ENCODE measurements around the gene SRP19. TPM values are rescaled to one million over a fixed set of nuclear protein-coding genes. Genes with fewer than 3 reads are reported as not detected.
"Not testable (repeated sequence)": the region's sequence is repeated elsewhere in the genome, so short reads cannot be mapped to it uniquely, and the experiment has no call there.

Gene SRP19
- total RNA-seq, 1 experiment from 2014 or later, result 187 TPM

DNA sequence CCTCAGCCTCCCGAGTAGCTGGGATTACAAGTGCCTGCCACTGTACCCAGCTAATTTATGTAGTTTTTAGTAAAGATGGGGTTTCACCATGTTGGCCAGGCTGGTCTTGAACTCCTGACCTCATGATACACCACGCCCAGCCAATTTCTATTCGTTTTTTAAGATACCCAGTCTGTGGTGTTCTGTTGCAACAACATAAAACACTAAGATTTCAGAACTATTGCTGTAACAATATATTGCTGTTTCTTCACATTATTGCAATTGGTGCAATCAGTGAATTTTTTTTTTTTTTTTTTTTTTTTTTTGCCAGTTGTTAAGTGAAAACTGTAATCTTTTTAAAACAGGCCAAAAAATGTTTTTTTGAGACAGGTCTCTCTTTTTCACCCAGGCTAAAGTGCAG, 9.9 kb downstream of the SRP19 start:
- DNase-seq (ENCODE audit: low spot score), result no peak

GRCh38 chr5:112876362-112876761, 15.3 kb downstream of the SRP19 start:
- no peak for DNase-seq (ENCODE audit: low spot score)

GRCh38 chr5:112878101-112878500, 17.0 kb downstream of the SRP19 start:
- DNase-seq (ENCODE audit: low spot score), result no peak

DNA sequence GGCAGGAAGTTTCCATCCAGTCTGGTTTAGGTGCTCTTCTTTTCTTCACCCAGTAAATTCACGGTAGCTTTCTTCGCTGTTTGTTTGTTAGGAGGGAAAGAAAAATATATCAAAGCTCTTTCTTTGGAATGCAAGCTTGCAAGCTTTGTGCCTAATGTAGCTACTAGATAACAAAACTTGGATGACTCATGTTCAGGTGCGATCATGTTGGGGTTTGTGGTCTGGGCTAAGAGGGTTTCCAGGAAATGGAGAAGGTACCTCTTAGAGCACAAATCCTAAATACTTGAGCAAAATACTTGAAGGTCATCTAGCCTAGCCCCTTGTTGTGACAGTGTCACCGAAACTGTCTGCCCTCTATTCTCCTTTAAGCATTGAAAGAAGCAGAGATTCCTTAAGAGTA, 17.7 kb downstream of the SRP19 start:
- DNase-seq (ENCODE audit: low spot score), result no peak

DNA sequence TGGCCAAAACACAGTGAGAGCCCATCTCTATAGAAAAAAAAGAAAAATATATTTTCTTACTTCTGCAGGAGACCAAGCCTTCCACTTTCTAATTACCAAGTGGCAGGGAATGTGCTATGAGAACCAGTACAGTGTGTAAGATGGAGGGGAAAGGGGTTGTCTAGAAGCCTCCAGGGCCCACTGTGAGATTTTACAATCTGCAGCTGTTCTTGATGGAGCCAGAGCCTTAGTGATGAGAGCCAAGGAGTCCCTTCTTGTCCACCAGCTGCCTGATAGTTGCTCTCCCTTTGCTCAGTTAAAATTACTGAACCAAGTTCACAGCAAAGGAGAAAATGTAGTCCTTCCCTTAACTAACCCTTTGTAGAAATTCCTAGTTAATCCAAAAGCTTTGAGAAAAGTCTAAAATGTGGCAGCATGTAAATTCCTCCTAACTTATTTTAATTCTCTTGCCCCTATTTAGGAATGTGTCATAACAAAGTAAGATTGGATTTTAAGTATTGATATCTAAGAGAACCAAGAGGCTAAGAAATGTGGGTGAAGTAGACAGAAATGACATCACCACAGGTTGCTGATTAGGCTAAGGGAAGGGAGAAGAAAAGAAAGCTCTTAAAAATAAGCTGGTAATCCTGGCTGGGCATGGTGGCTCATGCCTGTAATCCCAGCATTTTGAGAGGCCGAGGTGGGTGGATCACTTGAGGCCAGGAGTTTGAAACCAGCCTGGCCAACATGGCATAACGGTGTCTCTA, 19.3 kb downstream of the SRP19 start:
- no peak for DNase-seq (ENCODE audit: low spot score)

- DNase-seq (ENCODE audit: low spot score), result no peak
These were observed 22.1 kb downstream of the SRP19 start for GRCh38 chr5:112883192-112883591.

GRCh38 chr5:112885001-112885400, 23.9 kb downstream of the SRP19 start:
- no peak for DNase-seq (ENCODE audit: low spot score)

GRCh38 chr5:112886975-112887374, 25.9 kb downstream of the SRP19 start:
- DNase-seq (ENCODE audit: low spot score), result no peak

- not testable (repeated sequence) for DNase-seq (ENCODE audit: low spot score)
These were observed 31.0 kb downstream of the SRP19 start for GRCh38 chr5:112892066-112892465.

DNA sequence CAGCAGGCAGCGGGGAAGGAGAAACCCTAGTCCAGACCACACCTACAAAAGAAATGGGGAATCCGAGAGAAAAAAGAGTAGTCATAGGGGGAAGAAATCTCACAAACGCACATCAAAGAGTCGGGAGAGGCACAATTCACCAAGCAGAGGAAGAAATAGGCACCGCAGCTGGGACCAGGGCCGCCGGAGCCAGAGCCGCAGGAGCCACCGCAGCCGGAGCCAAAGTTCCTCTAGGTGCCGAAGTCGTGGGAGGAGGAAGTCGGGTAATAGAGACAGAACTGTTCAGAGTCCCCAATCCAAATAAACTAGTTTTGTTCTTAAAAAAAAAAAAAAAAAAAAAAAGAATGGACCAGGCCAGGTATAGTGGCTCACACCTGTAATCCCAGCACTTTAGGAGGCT, 31.7 kb downstream of the SRP19 start:
- no peak for DNase-seq (ENCODE audit: low spot score)

DNA sequence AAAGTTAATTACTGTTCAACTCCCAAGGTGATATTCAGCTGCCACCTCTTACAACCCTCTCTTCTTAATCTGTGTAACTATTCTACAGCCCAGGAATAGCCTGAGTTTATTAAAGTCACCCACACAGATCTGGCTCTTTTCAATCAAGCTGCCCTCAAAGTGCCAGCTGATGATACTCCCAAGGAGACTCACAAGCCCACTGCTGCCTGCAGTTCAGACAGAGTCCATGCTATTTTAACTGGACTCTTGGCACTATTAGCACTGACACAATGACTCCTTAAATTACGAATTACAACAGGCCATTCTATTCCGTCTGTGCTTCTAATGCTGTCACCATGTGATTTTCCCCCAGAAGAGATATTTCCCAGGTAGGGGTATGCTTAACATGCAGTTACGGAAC, 34.6 kb downstream of the SRP19 start:
- DNase-seq (ENCODE audit: low spot score), result no peak

- no peak for DNase-seq (ENCODE audit: low spot score)
These were observed 41.5 kb downstream of the SRP19 start for GRCh38 chr5:112902561-112902960.

- not testable (repeated sequence) for DNase-seq (ENCODE audit: low spot score)
These were observed 43.9 kb downstream of the SRP19 start for GRCh38 chr5:112904996-112905395.

DNA sequence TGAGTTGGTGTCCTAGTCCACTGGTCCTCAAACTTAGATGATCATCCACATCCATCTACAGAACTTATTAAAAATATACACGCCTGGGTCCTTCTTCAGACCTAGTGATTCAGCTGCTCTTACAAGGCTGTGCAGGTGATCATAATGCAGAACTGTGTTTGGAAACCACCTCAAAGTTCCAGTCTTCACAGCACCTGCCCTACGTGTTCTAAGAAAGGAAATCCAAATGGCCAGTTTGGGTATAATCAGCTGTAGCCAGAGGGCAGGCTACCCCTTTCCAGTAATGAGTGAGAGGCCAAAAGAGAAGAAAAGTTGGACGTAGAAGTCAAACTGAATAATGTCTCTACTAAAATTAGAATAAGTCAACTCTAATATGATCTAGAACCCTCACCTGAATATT, 45.5 kb downstream of the SRP19 start:
- DNase-seq (ENCODE audit: low spot score), result no peak

DNA sequence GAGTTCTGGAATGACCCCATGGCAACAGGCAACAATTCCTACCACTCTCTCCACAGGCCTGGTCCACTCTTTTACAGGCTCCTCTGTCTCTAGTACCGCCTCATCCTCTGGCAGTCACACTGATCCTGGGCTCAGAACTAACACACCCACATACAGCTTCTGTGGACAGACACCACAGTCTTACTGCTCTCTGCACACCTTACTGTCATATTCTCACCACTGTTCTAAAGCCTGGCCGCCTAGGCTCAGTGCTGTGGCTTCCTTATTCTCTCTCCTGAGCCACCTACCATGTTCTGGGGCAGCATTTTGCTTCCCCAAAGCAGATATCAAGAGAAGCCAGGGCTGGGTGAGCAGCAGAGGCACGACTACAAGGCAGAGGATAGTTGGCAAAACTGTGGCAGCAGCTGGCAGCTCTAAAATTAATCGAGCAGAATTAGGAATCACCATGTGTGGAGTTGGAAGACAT, 46.1 kb downstream of the SRP19 start:
- no peak for DNase-seq (ENCODE audit: low spot score)

DNA sequence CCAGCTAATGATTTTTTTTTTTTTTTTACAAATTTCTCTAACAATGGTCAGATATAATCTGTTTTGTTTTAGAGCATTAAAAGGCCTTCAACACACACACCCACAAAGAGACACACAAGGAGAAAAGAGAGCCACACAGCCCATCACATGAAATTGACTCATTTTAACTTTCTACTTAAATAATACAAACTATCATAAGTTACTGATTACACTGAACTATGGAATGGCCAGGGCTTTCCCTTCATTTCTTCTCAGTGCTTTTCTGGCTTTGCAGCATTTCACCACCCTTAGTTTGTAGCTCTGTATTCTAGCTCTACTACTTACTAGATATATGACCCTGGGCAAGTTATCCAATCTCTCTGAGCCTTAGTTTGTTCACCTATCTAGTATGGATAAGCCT, 47.8 kb downstream of the SRP19 start:
- DNase-seq (ENCODE audit: low spot score), result no peak

DNA sequence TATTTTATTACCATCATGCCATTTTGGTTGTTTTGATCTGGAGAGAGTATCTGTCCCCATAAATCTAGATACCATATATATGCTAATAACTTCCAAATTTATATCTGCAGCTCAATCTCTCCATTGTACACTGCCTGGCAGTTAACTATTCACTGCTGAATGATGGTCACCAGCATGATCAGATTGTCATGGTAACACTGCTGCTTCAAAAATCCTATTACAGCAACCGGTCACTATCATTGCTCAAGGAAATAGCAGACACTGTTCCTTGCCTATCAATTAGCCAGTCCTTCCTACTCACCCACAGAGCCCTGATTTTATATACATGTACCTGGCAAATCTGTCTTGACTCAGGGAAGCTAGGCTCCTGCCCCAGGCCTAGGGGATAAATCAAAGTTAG, 49.4 kb downstream of the SRP19 start:
- no peak for DNase-seq (ENCODE audit: low spot score)

- DNase-seq (ENCODE audit: low spot score), result no peak
These were observed 53.5 kb downstream of the SRP19 start for GRCh38 chr5:112914584-112914983.

- no peak for DNase-seq (ENCODE audit: low spot score)
These were observed 54.7 kb downstream of the SRP19 start for GRCh38 chr5:112915831-112916230.

DNA sequence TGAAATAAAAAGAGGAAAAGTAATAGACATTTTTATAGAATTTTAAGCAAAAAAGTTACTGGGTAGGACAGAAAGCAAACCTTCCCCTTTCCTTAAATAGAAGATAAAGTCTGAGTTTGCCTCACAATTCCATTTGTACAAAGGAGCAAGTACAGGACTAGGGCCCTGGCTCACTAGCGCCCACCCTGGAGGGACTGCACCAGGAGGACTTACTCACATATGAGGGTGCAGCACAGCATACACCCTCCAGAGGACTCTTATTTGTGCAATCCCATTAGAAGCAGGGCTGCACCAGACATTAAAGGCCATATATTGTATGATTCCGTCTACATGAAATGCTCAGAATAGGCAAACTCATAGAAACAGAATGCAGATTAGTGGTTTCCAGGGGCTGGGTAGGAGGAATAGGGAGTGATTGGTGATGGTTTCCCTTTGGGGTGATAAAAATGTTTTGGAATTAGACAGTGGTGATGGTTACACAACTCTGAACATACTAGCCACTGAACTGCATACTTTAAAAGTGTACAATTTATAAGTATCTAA, 56.4 kb downstream of the SRP19 start:
- DNase-seq (ENCODE audit: low spot score), result no peak

DNA sequence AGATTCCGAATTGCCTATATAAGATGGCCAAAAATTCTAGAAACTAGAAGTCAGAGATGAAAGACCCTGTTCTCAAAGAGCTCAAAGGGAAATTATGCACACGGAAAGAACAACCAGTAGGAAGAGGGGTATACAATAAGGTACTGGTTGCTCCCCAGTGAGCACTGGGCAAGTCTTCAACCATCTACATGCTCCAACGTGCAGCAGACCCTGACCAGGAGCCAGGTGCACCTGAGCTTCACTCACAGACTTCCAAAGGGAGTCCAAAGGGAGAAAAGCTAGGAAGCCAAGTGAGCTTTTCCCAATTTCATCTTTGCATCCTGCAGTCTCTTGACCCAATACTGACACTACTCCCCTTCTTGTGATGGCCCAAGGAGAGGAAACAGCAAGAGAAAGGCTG, 57.0 kb downstream of the SRP19 start:
- no peak for DNase-seq (ENCODE audit: low spot score)

DNA sequence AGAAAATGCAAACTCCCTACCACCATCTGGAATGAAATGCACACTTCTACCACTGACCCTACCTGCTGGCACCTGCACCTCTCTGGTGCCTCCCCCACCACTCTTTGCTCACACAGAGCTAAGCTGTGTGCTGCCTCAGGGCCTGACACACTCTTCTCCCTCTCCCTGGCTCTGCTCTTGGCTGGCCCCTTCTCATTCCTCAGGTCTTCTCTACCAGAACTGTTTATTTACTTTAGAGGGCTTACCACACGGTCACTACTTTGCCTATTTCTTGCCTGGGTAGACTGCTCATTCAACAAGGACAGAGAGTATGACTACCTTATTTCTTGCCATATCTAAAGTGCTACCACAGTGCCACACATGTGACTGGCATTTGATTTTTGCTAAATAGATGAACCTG, 57.6 kb downstream of the SRP19 start:
- no peak for DNase-seq (ENCODE audit: low spot score)
